Smooth muscle cell (in vitro differentiated cells): Measurements from ENCODE around the gene ABHD8. TPM values are rescaled to one million over a fixed set of nuclear protein-coding genes. Genes with fewer than 3 reads are reported as not detected.

Experiments
- DNase-seq: peaks from one replicate; lab custom pipeline; 2025; ENCODE audit not compliant: unreplicated experiment; lab: John Stamatoyannopoulos, UW
- H2AFZ ChIP-seq: fragments of 200-600 bp; sonication (generic); 2 replicates; pipeline ENCODE4 v1.6.0; 2016; ENCODE audit warnings: antibody characterized with exemption, low read depth, mild to moderate bottlenecking
- H3F3A ChIP-seq: fragments of 200-600 bp; sonication (generic); 2 replicates; pipeline ENCODE4 v1.6.0; 2017; ENCODE audit warnings: antibody characterized with exemption, low read depth
- H3K27ac ChIP-seq: fragments of 200-600 bp; sonication (generic); 2 replicates; pipeline ENCODE4 v1.5.1; 2016; ENCODE audit warnings: low read depth, mild to moderate bottlenecking
- H3K27me3 ChIP-seq: fragments of 200-600 bp; sonication (generic); 2 replicates; pipeline ENCODE4 v1.6.1; 2016; ENCODE audit warnings: low read depth, mild to moderate bottlenecking
- H3K36me3 ChIP-seq: fragments of 200-600 bp; sonication (generic); 2 replicates; pipeline ENCODE4 v1.5.1; 2016; ENCODE audit warnings: low read depth
- H3K4me1 ChIP-seq: fragments of 200-600 bp; sonication (generic); 2 replicates; pipeline ENCODE4 v1.5.1; 2016; ENCODE audit warnings: low read depth
- H3K4me2 ChIP-seq: fragments of 200-600 bp; sonication (generic); 2 replicates; pipeline ENCODE4 v1.6.0; 2016; ENCODE audit warnings: mild to moderate bottlenecking
- H3K4me3 ChIP-seq: fragments of 200-600 bp; sonication (generic); 2 replicates; pipeline ENCODE4 v1.5.1; 2016; ENCODE audit warnings: mild to moderate bottlenecking
- H3K79me2 ChIP-seq: fragments of 200-600 bp; sonication (generic); 2 replicates; pipeline ENCODE4 v1.6.0; 2016; ENCODE audit warnings: low read depth, mild to moderate bottlenecking
- H3K9ac ChIP-seq: fragments of 200-600 bp; sonication (generic); 2 replicates; pipeline ENCODE4 v1.6.0; 2016; ENCODE audit warnings: low read depth
- H3K9me3 ChIP-seq: fragments of 200-600 bp; sonication (generic); replicated peaks from 2 replicates; pipeline ENCODE4 v1.5.1; 2016; ENCODE audit warnings: low read depth
- H4K20me1 ChIP-seq: fragments of 200-600 bp; sonication (generic); 2 replicates; pipeline ENCODE4 v1.6.0; 2016; ENCODE audit warnings: low read depth
- CTCF ChIP-seq: fragments of 200-600 bp; sonication (generic); IDR thresholded peaks from 2 replicates; pipeline ENCODE4 v1.5.1; 2017; ENCODE audit warnings: borderline replicate concordance, mild to moderate bottlenecking, antibody characterized with exemption; ENCODE audit not compliant: insufficient read depth, poor library complexity, severe bottlenecking
- WGBS: methylation state at CpG from one replicate; pipeline ENCODE4 v1.1.7; 2016; ENCODE audit warnings: low lambda C conversion rate; 5-methylcytosine and 5-hydroxymethylcytosine counted together
- polyA plus RNA-seq: library from polyadenylated mRNA; unstranded; fragments of >200 nt; fragmentation: Nextera tagmentation; extraction: Ambion mirVana; gene quantifications from 2 replicates; pipeline ENCODE4 v1.2.1, GENCODE V29; 2016
- total RNA-seq: library from RNA; depleted of rRNA; stranded (reverse); fragments of >200 nt; gene quantifications from 2 replicates; pipeline ENCODE4 v1.2.3, GENCODE V29; 2014

The ABHD8 gene
- total and polyA plus RNA-seq, 2 experiments from 2014 or later = 9.2 to 15.1 TPM

GRCh38 chr19:17293605-17294004 lies 9.6 kb downstream of the ABHD8 start:
- Histone ChIP-seq H3K4me2 (peak overlapping the region; percentile 84), H3K4me1 (no peaks in the 10 kb centered on the region), H3K27me3 (no peaks in the 10 kb centered on the region), H3K4me3 (no peak overlapping the region), H3K9ac (no peak overlapping the region), H3F3A (no peaks in the 10 kb centered on the region), H2AFZ (no peak overlapping the region), H3K79me2 (no peaks in the 10 kb centered on the region), H3K9me3 (no peaks in the 10 kb centered on the region), H3K36me3 (no peaks in the 10 kb centered on the region), H4K20me1 (no peaks in the 10 kb centered on the region), H3K27ac (no peak overlapping the region)
- 92% methylated on average over 14 of the region's 14 CpGs for WGBS
- DNase-seq = no peak
- no peak for TF ChIP-seq CTCF

- WGBS = 3% methylated on average over 27 of the region's 46 CpGs
- no peaks in the 10 kb centered on the region for H3K36me3 ChIP-seq
- H3K9ac ChIP-seq = no peak overlapping the region
- peak overlapping the region; percentile 87 for H2AFZ ChIP-seq
- no peaks in the 10 kb centered on the region for H3F3A ChIP-seq
- H3K27ac ChIP-seq = peak overlapping the region; percentile 55
- DNase-seq = peak; percentile 70
- peak overlapping the region; percentile 84 for H3K4me2 ChIP-seq
- H3K4me1 ChIP-seq = no peaks in the 10 kb centered on the region
- no peaks in the 10 kb centered on the region for H3K79me2 ChIP-seq
- peak overlapping the region; percentile 47 for H3K4me3 ChIP-seq
- no peaks in the 10 kb centered on the region for H4K20me1 ChIP-seq
- TF ChIP-seq CTCF = peak; percentile 49
- no peaks in the 10 kb centered on the region for H3K9me3 ChIP-seq
- H3K27me3 ChIP-seq = no peaks in the 10 kb centered on the region
Observed at GRCh38 chr19:17292301-17293074, 10.7 kb downstream of the ABHD8 start.

- DNase-seq = peak; percentile 13
- Histone ChIP-seq H2AFZ (no peak overlapping the region), H3K4me3 (peak overlapping the region; percentile 37), H3K9me3 (no peaks in the 10 kb centered on the region), H3K79me2 (no peaks in the 10 kb centered on the region), H3K9ac (no peak overlapping the region), H3K27me3 (no peaks in the 10 kb centered on the region), H4K20me1 (no peaks in the 10 kb centered on the region), H3K36me3 (no peaks in the 10 kb centered on the region), H3K4me1 (no peaks in the 10 kb centered on the region), H3F3A (no peaks in the 10 kb centered on the region), H3K4me2 (peak overlapping the region; percentile 78), H3K27ac (no peak overlapping the region)
- 16% methylated on average over 19 of the region's 22 CpGs for WGBS
- TF ChIP-seq CTCF = no peak
Observed at GRCh38 chr19:17289489-17289888, 13.7 kb downstream of the ABHD8 start.

- H3K4me1 ChIP-seq = no peaks in the 10 kb centered on the region
- no peaks in the 10 kb centered on the region for H4K20me1 ChIP-seq
- H3K9me3 ChIP-seq = no peaks in the 10 kb centered on the region
- no peaks in the 10 kb centered on the region for H3K27me3 ChIP-seq
- no peak for DNase-seq
- H3K9ac ChIP-seq = no peak overlapping the region
- WGBS = 91% methylated on average over 9 of the region's 9 CpGs
- H3K4me3 ChIP-seq = no peak overlapping the region
- no peak overlapping the region for H3K4me2 ChIP-seq
- TF ChIP-seq CTCF = no peak
- H3K27ac ChIP-seq = no peak overlapping the region
- no peak overlapping the region for H2AFZ ChIP-seq
- H3F3A ChIP-seq = no peaks in the 10 kb centered on the region
- H3K36me3 ChIP-seq = no peaks in the 10 kb centered on the region
- no peaks in the 10 kb centered on the region for H3K79me2 ChIP-seq
Observed at GRCh38 chr19:17286752-17287151, 16.5 kb downstream of the ABHD8 start.
